Thyroid gland (tissue), 4 donors: Measurements from ENCODE around the gene CREM.

Experiments used
- CTCF ChIP-seq, 6 experiments: fragments of 200-600 bp in 3 of 6; fragments of 450-650 bp in 3 of 6; sonication (generic) in 3 of 6; IDR thresholded peaks; one replicate each; pipeline ENCODE4 v1.5.1; 2016 to 2019; ENCODE audit warnings: antibody characterized with exemption in 6 of 6, mild to moderate bottlenecking in 2 of 6, inconsistent platforms in 1 of 6, moderate library complexity in 1 of 6
- POLR2A ChIP-seq, 2 donors: fragments of 450-650 bp; IDR thresholded peaks; one replicate each; pipeline ENCODE4 v1.6.1; 2017; ENCODE audit warnings: antibody characterized with exemption in 2 of 2, mild to moderate bottlenecking in 2 of 2, moderate library complexity in 1 of 2

- TF ChIP-seq POLR2A (IDR thresholded peaks at IDR 0.05) (no peak), CTCF (IDR thresholded peaks at IDR 0.05) (no peak)
Measured at GRCh38 chr10:35213699-35214098, 87.1 kb downstream of the CREM start.
